Epidermal melanocyte (primary cell): ENCODE results near the gene CTDNEP1.

ENCODE experiments used
- DNase-seq: peaks from one replicate; pipeline ENCODE4 v3.0.0; 2011; ENCODE audit warnings: low spot score; ENCODE audit not compliant: insufficient read length

CTDNEP1 gene

GRCh38 chr17:7216242-7217112, 35.1 kb downstream of the CTDNEP1 start:
- DNase-seq = no peak

- DNase-seq = no peak
These were observed 35.8 kb downstream of the CTDNEP1 start for GRCh38 chr17:7215652-7216180.

GRCh38 chr17:7215136-7215638, 36.3 kb downstream of the CTDNEP1 start:
- DNase-seq = peak; percentile 97

- DNase-seq = peak; percentile 99
These were observed 37.0 kb downstream of the CTDNEP1 start for GRCh38 chr17:7214300-7215135.

GRCh38 chr17:7213895-7214299, 37.6 kb downstream of the CTDNEP1 start:
- DNase-seq = peak; percentile 71

- no peak for DNase-seq
These were observed 39.9 kb downstream of the CTDNEP1 start for GRCh38 chr17:7211491-7212273.

- no peak for DNase-seq
These were observed 42.6 kb downstream of the CTDNEP1 start for GRCh38 chr17:7208754-7209460.

GRCh38 chr17:7208027-7208571, 43.4 kb downstream of the CTDNEP1 start:
- DNase-seq = no peak

GRCh38 chr17:7207120-7208001, 44.2 kb downstream of the CTDNEP1 start:
- no peak for DNase-seq

- no peak for DNase-seq
These were observed 46.0 kb downstream of the CTDNEP1 start for GRCh38 chr17:7205561-7205960.

- DNase-seq = peak; percentile 96
These were observed 46.6 kb downstream of the CTDNEP1 start for GRCh38 chr17:7204828-7205461.

GRCh38 chr17:7204336-7204735, 47.2 kb downstream of the CTDNEP1 start:
- no peak for DNase-seq

GRCh38 chr17:7203391-7203790, 48.1 kb downstream of the CTDNEP1 start:
- DNase-seq = no peak

GRCh38 chr17:7196651-7197401, 54.7 kb downstream of the CTDNEP1 start:
- DNase-seq = no peak

- DNase-seq = no peak
These were observed 55.6 kb downstream of the CTDNEP1 start for GRCh38 chr17:7195971-7196370.
